ENCODE data around the gene IRAK2.

The IRAK2 gene

DNA sequence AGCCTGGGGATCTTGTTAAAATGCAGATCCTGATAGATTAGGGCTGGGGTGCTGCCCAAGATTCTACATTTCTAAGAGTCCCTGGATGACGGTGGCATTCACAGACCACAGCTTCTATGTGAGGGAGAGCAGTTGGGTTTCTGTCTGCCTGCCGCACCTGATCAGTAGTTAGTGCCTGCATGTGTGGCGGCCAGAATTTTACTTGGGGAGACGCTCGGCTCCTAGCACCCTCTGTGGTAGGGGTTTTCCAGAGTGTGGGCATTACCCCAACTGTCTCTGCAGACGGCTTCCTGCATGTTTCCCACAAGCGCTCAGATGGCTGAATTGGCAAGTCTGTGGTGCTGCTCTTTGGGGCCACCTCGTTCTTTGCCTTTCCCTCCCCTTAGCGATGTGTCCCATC, 119.8 kb downstream of the IRAK2 start:
- Histone ChIP-seq H3K9me2 (ENCODE audit: low read depth, low read length) (no peaks in the 10 kb centered on the region), H3K79me2 (ENCODE audit: insufficient read depth, low read length) (no peaks in the 10 kb centered on the region), H3K9me3 (ENCODE audit: low read length) (no peaks in the 10 kb centered on the region), H4K20me1 (ENCODE audit: insufficient read depth, low read length) (no peaks in the 10 kb centered on the region), H3K36me3 (ENCODE audit: insufficient read depth, low read length) (peaks cover 59% of the 10 kb centered on the region; the same call in 1 of the 2 replicates), H2AFZ (ENCODE audit: low read length) (no peak overlapping the region), H3K27ac (ENCODE audit: low read depth, low read length, poor library complexity, severe bottlenecking) (peak overlapping the region; percentile 32), H3K4me3 (ENCODE audit: low read depth, low read length, poor library complexity, severe bottlenecking) (no peak overlapping the region), H3K27me3 (ENCODE audit: insufficient read depth, low read length) (no peaks in the 10 kb centered on the region), H3K4me2 (ENCODE audit: low read length) (no peak overlapping the region), H3K9ac (ENCODE audit: low read length) (no peak overlapping the region), H3F3A (ENCODE audit: insufficient read depth, low read length) (no peaks in the 10 kb centered on the region), H3K4me1 (ENCODE audit: insufficient read depth, low read length, severe bottlenecking) (peaks cover 20% of the 10 kb centered on the region)
- TF ChIP-seq EZH2 (IDR thresholded peaks at IDR 0.05; ENCODE audit: borderline replicate concordance, low read length) (no peak), CTCF (IDR thresholded peaks at IDR 0.05; ENCODE audit: low read length) (no peak)

GRCh38 chr3:10285272-10286132, 120.8 kb downstream of the IRAK2 start:
- Histone ChIP-seq H3K9me2 (ENCODE audit: low read depth, low read length) (no peaks in the 10 kb centered on the region), H4K20me1 (ENCODE audit: insufficient read depth, low read length) (no peaks in the 10 kb centered on the region), H3K27me3 (ENCODE audit: insufficient read depth, low read length) (no peaks in the 10 kb centered on the region), H3K36me3 (ENCODE audit: insufficient read depth, low read length) (peaks cover 49% of the 10 kb centered on the region; the same call in 1 of the 2 replicates), H3F3A (ENCODE audit: insufficient read depth, low read length) (no peaks in the 10 kb centered on the region), H2AFZ (ENCODE audit: low read length) (no peak overlapping the region), H3K9ac (ENCODE audit: low read length) (no peak overlapping the region), H3K79me2 (ENCODE audit: insufficient read depth, low read length) (no peaks in the 10 kb centered on the region), H3K4me3 (ENCODE audit: low read depth, low read length, poor library complexity, severe bottlenecking) (no peak overlapping the region), H3K27ac (ENCODE audit: low read depth, low read length, poor library complexity, severe bottlenecking) (peak overlapping the region; percentile 32), H3K4me1 (ENCODE audit: insufficient read depth, low read length, severe bottlenecking) (peaks cover 20% of the 10 kb centered on the region), H3K4me2 (ENCODE audit: low read length) (no peak overlapping the region), H3K9me3 (ENCODE audit: low read length) (no peaks in the 10 kb centered on the region)
- TF ChIP-seq CTCF (IDR thresholded peaks at IDR 0.05; ENCODE audit: low read length) (no peak), EZH2 (IDR thresholded peaks at IDR 0.05; ENCODE audit: borderline replicate concordance, low read length) (no peak)

DNA sequence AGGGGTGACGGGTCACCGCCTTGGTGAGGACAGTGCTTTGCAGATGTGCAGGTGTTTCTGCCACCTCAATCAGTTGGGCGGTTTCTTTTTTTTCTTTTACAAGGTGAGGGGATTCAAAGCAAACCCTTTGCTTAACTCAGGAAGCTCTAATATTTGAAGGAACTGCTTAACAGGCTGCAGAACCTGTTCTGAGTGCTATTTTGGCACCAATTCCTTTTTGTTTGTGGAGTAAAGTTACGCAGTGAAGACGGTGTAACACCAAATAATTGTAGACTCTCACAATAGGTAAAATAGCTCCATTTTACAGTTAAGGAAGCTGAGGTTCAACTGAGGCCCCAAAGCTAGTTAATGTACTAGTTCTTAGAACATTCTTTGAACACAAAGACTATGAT, 121.4 kb downstream of the IRAK2 start:
- Histone ChIP-seq H4K20me1 (ENCODE audit: insufficient read depth, low read length) (no peaks in the 10 kb centered on the region), H3K9ac (ENCODE audit: low read length) (no peak overlapping the region), H3F3A (ENCODE audit: insufficient read depth, low read length) (no peaks in the 10 kb centered on the region), H3K4me1 (ENCODE audit: insufficient read depth, low read length, severe bottlenecking) (peaks cover 20% of the 10 kb centered on the region), H3K79me2 (ENCODE audit: insufficient read depth, low read length) (no peaks in the 10 kb centered on the region), H3K27me3 (ENCODE audit: insufficient read depth, low read length) (no peaks in the 10 kb centered on the region), H3K9me3 (ENCODE audit: low read length) (no peaks in the 10 kb centered on the region), H3K36me3 (ENCODE audit: insufficient read depth, low read length) (peaks cover 43% of the 10 kb centered on the region; the same call in 1 of the 2 replicates), H3K4me3 (ENCODE audit: low read depth, low read length, poor library complexity, severe bottlenecking) (no peak overlapping the region), H3K4me2 (ENCODE audit: low read length) (no peak overlapping the region), H2AFZ (ENCODE audit: low read length) (no peak overlapping the region), H3K9me2 (ENCODE audit: low read depth, low read length) (no peaks in the 10 kb centered on the region), H3K27ac (ENCODE audit: low read depth, low read length, poor library complexity, severe bottlenecking) (peak overlapping the region; percentile 25)
- no peak for TF ChIP-seq EZH2 (IDR thresholded peaks at IDR 0.05; ENCODE audit: borderline replicate concordance, low read length)
- no peak for TF ChIP-seq CTCF (IDR thresholded peaks at IDR 0.05; ENCODE audit: low read length)

All from OCI-LY1 (cell line).